Colonic mucosa (tissue), 4 donors: ENCODE results near the gene KHDC4. TPM values are rescaled to one million over a fixed set of nuclear protein-coding genes. Genes with fewer than 3 reads are reported as not detected.

ENCODE experiments used
- DNase-seq: peaks from one replicate; pipeline ENCODE4 v3.0.0-alpha.2; 2020
- H3K27ac ChIP-seq: fragments of 200-600 bp; one replicate; pipeline ENCODE4 v1.8.0; 2021
- H3K27me3 ChIP-seq: fragments of 200-600 bp; one replicate; pipeline ENCODE4 v1.8.0; 2021
- H3K36me3 ChIP-seq: fragments of 200-600 bp; one replicate; pipeline ENCODE4 v1.8.0; 2021
- H3K4me1 ChIP-seq: fragments of 200-600 bp; one replicate; pipeline ENCODE4 v1.8.0; 2021; ENCODE audit warnings: mild to moderate bottlenecking
- H3K4me3 ChIP-seq: fragments of 200-600 bp; one replicate; pipeline ENCODE4 v1.8.0; 2021
- H3K9ac ChIP-seq, 2 donors: one replicate each; pipeline ENCODE4 v1.7.0; 2013; ENCODE audit warnings: control low read depth in 2 of 2, low read depth in 2 of 2, low read length in 2 of 2
- H3K9me3 ChIP-seq: fragments of 200-600 bp; one replicate; pipeline ENCODE4 v1.8.0; 2021
- intact Hi-C: fragments of 100-400 bp; cut with DNase I; formaldehyde crosslinking; loops from one replicate; pipeline ENCODE4 v1.14.1; 2022
- total RNA-seq, 2 donors: library from RNA; stranded (reverse); fragmentation: NEBNext Ultra II Directional in 1 of 2; extraction: Animal tissue kit (Norgen Biotek cat#: 25700) in 1 of 2; gene quantifications; one replicate each; pipeline ENCODE4 v1.2.1, GENCODE V29; 2021
- TF ChIP-seq, protein P1 (sequence below): fragments of 200-600 bp; IDR thresholded peaks from one replicate; pipeline ENCODE4 v1.8.0; 2022; ENCODE audit warnings: antibody characterized with exemption, mild to moderate bottlenecking
- donor health status: healthy.
- donor health status: DM: no; HTN: no; CAD: no.
- donor health status: DM: no; HTN: no; CAD: no.

Gene KHDC4
- total RNA-seq, 2 donors from 2014 or later, result 42.5 to 56.0 TPM

DNA sequence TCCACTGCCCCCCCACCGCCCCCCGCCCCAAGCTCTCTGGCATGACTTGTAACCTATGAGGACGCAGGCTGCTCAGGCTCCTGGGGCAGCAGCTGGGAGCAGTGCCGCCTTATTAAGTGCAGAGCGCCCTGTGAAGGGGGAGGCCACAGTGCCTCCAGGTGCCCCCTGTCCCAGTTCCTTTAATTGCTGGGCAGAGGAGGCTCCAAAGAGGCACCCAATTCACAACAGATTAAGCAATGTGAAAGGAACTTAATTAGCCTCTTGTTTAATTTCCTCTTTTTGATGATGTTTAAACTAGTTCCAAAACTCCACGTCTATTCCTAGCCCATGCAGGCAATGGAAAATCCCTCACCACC is 10.2 kb upstream of the KHDC4 start:
- H3K36me3 ChIP-seq, result peaks cover 8% of the 10 kb centered on the region
- peaks cover 38% of the 10 kb centered on the region for H3K4me1 ChIP-seq
- no peaks in the 10 kb centered on the region for H3K9me3 ChIP-seq
- no peaks in the 10 kb centered on the region for H3K27me3 ChIP-seq
- intact Hi-C loops, result no loop called here
- H3K9ac ChIP-seq, result peak overlapping the region in 1 of 2 donors; percentile 41
- peak overlapping the region; percentile 93 for H3K27ac ChIP-seq
- H3K4me3 ChIP-seq, result no peak overlapping the region
- TF ChIP-seq, protein P1, sequence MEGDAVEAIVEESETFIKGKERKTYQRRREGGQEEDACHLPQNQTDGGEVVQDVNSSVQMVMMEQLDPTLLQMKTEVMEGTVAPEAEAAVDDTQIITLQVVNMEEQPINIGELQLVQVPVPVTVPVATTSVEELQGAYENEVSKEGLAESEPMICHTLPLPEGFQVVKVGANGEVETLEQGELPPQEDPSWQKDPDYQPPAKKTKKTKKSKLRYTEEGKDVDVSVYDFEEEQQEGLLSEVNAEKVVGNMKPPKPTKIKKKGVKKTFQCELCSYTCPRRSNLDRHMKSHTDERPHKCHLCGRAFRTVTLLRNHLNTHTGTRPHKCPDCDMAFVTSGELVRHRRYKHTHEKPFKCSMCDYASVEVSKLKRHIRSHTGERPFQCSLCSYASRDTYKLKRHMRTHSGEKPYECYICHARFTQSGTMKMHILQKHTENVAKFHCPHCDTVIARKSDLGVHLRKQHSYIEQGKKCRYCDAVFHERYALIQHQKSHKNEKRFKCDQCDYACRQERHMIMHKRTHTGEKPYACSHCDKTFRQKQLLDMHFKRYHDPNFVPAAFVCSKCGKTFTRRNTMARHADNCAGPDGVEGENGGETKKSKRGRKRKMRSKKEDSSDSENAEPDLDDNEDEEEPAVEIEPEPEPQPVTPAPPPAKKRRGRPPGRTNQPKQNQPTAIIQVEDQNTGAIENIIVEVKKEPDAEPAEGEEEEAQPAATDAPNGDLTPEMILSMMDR, result no peak
- no peak for DNase-seq

DNA sequence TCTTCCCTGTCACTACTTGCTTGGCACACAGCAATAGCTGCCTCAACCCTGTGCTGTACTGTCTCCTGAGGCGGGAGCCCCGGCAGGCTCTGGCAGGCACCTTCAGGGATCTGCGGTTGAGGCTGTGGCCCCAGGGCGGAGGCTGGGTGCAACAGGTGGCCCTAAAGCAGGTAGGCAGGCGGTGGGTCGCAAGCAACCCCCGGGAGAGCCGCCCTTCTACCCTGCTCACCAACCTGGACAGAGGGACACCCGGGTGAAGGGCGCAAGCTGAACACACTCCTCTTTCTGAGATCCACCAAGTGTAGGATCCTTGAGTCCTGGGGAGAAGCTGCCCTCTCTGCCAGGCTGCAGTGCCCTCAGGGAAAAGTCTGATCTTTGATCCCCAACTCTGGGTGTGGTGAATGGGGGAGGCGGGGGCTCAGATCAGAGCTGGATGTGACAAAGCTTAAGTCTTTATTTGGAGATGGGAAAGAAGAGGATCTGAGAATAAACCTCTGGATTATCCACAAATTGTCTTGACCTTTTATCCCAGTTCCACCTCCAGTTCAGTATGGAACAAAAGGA is 8.4 kb upstream of the KHDC4 start:
- H3K4me1 ChIP-seq, result peaks cover 38% of the 10 kb centered on the region
- peak overlapping the region; percentile 27 for H3K4me3 ChIP-seq
- peak overlapping the region; percentile 93 for H3K27ac ChIP-seq
- H3K27me3 ChIP-seq, result no peaks in the 10 kb centered on the region
- peak; percentile 87 for DNase-seq
- intact Hi-C loops, result no loop called here
- H3K9ac ChIP-seq, result peak overlapping the region; percentile 54 to 81
- TF ChIP-seq, protein P1, result no peak
- no peaks in the 10 kb centered on the region for H3K36me3 ChIP-seq
- no peaks in the 10 kb centered on the region for H3K9me3 ChIP-seq

DNA sequence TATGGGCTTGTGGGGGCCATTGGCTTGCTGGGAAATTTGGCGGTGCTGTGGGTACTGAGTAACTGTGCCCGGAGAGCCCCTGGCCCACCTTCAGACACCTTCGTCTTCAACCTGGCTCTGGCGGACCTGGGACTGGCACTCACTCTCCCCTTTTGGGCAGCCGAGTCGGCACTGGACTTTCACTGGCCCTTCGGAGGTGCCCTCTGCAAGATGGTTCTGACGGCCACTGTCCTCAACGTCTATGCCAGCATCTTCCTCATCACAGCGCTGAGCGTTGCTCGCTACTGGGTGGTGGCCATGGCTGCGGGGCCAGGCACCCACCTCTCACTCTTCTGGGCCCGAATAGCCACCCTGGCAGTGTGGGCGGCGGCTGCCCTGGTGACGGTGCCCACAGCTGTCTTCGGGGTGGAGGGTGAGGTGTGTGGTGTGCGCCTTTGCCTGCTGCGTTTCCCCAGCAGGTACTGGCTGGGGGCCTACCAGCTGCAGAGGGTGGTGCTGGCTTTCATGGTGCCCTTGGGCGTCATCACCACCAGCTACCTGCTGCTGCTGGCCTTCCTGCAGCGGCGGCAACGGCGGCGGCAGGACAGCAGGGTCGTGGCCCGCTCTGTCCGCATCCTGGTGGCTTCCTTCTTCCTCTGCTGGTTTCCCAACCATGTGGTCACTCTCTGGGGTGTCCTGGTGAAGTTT is 7.8 kb upstream of the KHDC4 start:
- Histone ChIP-seq H3K36me3 (no peaks in the 10 kb centered on the region), H3K9ac (peak overlapping the region; percentile 54 to 81), H3K4me3 (peak overlapping the region; percentile 27), H3K27ac (peak overlapping the region; percentile 93), H3K27me3 (no peaks in the 10 kb centered on the region), H3K9me3 (no peaks in the 10 kb centered on the region), H3K4me1 (peaks cover 38% of the 10 kb centered on the region)
- no peak for DNase-seq
- TF ChIP-seq, protein P1, result no peak
- intact Hi-C loops, result no loop called here

DNA sequence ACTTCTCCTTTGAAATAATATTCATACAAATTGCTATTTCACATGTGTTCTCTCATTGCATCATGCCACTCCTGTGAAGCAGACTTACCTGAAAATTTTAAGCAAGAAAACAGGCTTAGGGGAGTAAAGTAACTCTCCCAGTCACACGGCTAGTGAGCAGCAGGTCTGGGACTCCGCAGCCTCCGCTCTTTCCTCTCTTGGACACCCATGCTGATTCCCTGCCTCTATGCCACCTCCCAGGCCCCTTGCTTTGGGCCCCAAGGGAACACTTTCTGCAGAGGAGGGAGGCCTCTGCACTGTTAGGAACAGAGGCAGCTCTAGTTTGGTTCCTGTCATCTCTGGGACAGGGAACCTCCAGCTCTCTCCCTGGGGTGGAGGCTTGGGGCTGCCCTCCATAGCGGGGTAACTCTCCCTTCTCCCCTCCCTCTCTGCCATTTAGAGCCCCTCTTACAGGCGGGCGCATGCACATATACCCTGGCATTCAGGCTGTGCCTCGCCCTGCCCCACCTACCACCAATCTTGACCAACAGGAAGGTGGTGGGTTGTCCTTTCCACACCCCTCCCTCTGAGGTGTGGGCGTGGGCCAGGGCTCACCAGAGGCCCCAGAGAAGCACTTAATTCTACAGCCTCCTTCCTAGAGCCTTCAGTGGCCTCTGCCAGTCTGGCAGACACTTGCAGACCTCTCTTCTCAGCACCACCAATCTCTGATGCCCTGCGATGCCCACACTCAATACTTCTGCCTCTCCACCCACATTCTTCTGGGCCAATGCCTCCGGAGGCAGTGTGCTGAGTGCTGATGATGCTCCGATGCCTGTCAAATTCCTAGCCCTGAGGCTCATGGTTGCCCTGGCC is 7.0 kb upstream of the KHDC4 start, which contains the start of gene RXFP4:
Gene RXFP4, plus strand, starts transcription at position 646 of the 852 bp plus-strand sequence. Its CDS starts 72 bp downstream, at position 718.
- no peaks in the 10 kb centered on the region for H3K36me3 ChIP-seq
- DNase-seq, result peak; percentile 90
- TF ChIP-seq, protein P1, result no peak
- peak within 1 kb of the TSS; percentile 54 to 81 for H3K9ac ChIP-seq
- peak within 1 kb of the TSS; percentile 27 for H3K4me3 ChIP-seq
- H3K27ac ChIP-seq, result peak within 1 kb of the TSS; percentile 93
- intact Hi-C loops, result no loop called here
- H3K4me1 ChIP-seq, result peaks cover 36% of the 10 kb centered on the region
- no peaks in the 10 kb centered on the region for H3K9me3 ChIP-seq
- H3K27me3 ChIP-seq, result no peaks in the 10 kb centered on the region

DNA sequence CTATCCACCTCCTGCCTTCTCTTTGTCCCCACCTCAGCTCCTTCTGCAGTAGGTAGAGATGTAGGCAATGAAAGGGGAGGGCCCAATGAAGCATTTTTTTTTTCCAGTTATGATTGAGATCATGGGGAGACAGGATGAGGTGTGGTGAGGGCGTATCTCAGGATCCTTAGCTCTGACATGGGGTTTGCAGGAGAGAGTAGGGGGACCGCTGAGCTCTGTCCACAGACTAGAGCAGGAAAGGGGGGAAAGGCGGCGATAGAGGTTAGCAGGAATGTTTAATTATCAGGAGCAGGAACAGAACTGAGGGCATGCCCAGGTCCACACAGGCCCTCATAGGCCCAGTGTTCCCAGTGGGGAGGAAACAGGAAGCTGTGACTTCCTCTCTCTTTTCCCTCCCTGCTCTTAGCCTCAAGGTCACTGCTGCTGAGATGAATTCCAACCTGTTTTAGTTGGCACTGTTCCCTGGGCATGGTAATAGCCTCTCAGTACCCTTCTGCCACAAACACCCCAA is 6.3 kb upstream of the KHDC4 start:
- Histone ChIP-seq H3K4me1 (peaks cover 34% of the 10 kb centered on the region), H3K27ac (peak overlapping the region; percentile 93), H3K9ac (peak overlapping the region; percentile 47 to 81), H3K9me3 (no peaks in the 10 kb centered on the region), H3K27me3 (no peaks in the 10 kb centered on the region), H3K36me3 (no peaks in the 10 kb centered on the region), H3K4me3 (no peak overlapping the region)
- intact Hi-C loops, result no loop called here
- DNase-seq, result peak; percentile 79
- TF ChIP-seq, protein P1, result no peak
